HK-2 (cell line): Measurements from ENCODE around the gene ALDH5A1.
"Not testable (repeated sequence)": the region's sequence is repeated elsewhere in the genome, so short reads cannot be mapped to it uniquely, and the experiment has no call there.

Experiments used
- DNase-seq: peaks from one replicate; pipeline ENCODE4 v3.0.0-alpha.2; 2018; ENCODE audit not compliant: unreplicated experiment

ALDH5A1 gene

DNA sequence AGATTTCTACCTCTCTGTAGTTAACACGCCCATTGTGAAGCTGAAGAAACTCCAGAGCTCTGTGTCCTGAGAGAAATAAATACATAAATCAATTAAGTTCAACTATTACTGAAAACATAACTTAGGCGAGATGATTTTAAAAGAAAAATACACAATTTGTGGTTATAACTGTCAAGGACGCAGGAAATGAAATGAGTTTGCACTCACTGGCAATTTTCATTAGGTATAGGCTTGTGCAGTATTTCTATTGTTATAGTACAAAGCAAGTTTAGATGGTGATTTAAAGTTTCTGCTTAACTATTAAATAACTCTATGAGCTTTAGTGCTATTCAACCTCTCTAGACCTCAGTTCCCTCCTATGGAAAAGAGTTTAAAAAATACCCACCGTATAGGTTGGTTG lies 8.7 kb upstream of the ALDH5A1 start:
- DNase-seq = no peak

GRCh38 chr6:24489470-24489869 lies 5.3 kb upstream of the ALDH5A1 start, which contains the start of gene GPLD1:
Gene GPLD1 (minus strand): TSS chr6:24489578. CDS start chr6:24489511, 67 bp downstream.
- DNase-seq = no peak

GRCh38 chr6:24489881-24490280 lies 4.9 kb upstream of the ALDH5A1 start:
- no peak for DNase-seq

DNA sequence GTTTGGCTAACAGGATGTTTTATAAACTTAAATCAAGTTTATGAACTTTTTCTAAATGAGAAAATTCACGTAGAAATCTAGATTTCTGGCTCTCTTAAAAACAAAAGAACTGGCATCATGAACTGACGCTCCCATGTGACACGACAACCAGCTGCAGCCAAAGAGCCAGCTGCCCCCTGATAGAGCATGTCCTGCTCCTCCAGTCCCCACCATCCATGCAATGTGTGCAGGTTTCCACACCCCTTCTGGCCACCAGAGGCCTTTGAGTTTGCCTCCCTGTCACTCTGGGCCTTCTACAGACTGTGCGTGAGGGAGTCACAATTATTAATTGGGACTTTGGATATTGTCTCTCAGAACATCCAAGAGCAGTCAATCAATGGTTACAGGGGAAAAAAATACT lies 3.8 kb upstream of the ALDH5A1 start:
- DNase-seq = no peak

GRCh38 chr6:24492475-24492874 lies 2.3 kb upstream of the ALDH5A1 start:
- DNase-seq = no peak

DNA sequence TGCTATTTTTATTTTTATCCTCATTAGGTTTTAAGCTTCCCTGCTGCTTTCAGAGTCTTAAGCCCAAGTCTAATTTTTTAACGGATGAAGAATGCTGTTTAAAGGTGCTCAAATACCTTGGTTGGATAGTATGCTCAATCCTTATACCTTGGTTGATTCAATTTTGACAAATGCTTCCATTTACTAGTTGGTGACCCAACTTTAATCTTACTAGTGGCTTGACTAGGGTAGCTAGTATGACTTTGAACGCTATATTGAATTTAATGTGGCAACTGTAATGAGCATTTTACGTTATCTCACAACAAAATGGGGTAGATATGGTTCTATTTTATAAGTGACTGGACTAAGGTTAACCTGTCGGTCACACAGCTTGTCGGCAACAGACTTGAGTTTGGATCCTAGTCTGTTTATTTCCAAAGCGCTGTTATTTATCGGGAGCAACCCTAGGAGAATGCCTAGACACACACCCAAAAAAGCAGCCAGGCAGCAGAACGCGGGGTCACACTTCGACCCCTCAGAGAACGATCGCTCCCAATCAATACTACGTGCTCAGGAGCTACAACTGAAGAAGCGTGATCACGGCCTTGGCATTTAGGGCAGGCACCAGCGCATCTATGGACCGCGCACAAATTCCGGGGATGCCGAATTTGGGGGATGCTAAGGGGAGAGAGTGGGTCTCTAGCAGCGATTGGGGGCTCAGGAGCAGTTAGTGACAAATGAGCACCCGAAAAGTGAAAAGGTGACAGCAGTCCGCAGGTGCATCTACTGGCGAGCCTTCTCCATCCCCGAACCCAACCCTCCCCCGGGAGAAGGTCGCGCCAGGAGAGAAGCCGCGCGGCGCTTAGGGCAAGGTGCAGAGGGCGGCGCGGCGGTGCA lies 586 bp upstream of the ALDH5A1 start:
- no peak for DNase-seq

- DNase-seq = no peak
Observed at GRCh38 chr6:24497254-24497970, 2.6 kb downstream of the ALDH5A1 start.

DNA sequence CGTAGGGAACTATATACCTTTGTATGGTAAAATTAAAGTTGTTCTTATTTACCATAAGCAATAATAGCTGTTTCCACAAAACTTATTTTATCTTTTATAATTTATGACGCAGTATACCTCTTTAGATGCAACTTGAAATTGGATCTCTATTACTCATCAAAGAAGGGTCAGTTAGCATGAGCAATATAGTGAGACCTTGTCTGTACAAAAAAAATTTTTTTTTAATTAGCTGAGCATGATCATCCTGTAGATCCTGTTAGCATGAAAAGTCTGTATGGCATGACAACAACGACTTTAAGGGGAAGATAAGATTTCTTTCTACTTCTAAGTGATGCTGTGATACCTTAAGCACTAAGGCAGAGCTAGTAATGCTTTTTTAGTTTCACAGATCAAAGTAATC lies 5.9 kb downstream of the ALDH5A1 start:
- no peak for DNase-seq

DNA sequence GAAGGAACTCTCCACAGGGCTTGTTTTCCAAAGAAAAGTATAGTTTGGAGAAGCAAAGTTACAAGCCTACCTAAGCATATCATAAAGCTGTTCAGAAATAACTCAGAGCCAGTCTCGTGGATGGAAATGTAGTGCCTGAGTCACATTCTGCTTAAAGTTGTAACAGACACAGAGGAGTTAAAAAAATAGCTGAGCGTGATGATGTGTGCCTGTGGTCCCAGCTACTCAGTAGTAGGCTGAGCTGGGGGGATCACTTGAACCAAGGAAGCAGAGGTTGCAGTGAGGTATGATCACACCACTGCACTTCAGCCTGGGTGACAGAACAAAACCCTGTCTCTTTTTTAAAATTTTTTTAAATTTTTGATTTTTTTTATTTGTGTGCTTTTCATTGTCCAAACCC lies 6.6 kb downstream of the ALDH5A1 start:
- DNase-seq = no peak

DNA sequence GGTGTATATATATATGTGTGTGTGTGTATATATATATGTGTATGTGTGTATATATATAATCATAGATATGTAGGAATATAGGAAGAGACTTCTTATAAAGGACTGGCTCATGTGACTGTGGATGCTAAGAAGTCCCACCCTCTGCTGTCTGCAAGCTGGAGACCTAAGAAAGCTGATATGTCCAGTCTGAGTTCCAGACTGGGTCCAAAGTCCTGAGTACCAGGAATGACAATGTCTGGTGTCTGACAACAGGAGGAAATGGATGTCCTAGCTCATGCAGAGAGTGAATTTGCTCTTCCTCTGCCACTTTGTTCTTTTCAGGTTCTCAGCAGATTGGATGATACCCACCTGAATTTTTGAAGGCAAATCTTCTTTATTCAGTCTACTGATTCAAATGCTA lies 7.1 kb downstream of the ALDH5A1 start:
- no peak for DNase-seq

DNA sequence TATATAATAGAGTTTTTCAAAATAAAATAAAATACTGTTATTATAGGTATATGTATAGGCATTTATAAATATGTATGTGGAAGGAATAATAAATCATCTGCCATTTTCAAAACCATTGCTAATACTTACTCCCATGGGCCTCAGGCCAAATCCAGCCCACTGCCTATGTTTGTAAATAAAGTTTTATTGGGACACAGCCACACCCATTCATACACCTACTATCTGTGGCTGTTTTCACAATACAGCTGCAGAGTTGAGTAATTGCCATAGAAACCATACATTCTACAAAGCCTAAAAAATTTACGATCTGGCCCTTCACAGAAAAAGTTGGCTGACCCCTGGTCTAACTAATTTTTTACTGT lies 9.5 kb downstream of the ALDH5A1 start:
- no peak for DNase-seq

GRCh38 chr6:24504649-24505586 lies 10.1 kb downstream of the ALDH5A1 start:
- no peak for DNase-seq

DNA sequence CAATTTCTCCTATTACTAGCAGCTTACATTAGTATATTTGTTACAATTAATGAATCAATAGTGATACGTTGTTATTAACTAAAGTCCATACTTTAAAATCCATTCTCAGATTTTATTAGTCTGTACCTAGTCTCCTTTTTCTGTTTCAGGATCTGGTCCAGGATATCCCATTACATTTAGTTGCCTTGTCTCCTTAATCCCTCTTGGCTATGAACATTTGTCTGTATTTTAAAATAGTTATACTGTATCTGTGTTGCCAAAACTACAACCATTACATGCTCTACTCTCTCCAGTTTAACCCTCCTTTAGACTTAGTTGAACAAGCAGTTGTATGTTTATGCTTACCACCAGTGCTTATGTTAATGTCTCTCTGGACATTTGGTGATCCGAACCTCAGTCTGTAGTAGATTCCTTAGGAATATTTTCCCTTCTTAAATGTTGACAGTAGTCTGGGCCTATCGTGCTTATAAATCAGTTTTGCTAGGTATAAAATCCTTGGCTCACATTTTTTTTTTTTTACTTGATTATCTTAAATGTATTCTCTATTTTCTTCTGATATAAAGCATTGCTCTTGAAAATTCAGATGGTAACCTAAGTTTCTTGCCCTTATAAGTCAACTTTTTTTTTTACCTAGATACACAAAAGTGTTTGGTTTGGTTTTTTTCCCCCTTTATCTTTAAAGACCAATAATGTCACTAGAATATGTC lies 12.2 kb downstream of the ALDH5A1 start:
- no peak for DNase-seq

- DNase-seq = not testable (repeated sequence)
Observed at GRCh38 chr6:24511976-24512375, 17.2 kb downstream of the ALDH5A1 start.

DNA sequence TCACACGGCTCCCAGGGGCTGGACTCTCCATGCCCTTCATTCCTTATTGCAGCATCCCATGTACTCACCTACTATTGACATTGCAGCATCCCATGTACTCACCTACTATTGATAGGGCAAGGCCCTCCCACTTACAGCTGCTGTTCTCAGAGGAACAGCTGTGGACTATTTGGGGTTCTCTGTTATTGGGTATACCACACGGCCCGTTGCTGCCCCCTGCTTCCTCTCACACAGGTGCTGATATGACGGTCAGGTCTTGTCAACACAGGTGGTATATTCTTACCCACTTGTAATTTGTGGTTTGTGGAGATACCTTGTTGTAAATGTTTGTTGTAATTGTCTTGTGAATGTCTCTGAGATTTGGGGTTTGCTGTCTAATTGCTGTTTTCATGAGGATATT lies 18.8 kb downstream of the ALDH5A1 start:
- DNase-seq = no peak

DNA sequence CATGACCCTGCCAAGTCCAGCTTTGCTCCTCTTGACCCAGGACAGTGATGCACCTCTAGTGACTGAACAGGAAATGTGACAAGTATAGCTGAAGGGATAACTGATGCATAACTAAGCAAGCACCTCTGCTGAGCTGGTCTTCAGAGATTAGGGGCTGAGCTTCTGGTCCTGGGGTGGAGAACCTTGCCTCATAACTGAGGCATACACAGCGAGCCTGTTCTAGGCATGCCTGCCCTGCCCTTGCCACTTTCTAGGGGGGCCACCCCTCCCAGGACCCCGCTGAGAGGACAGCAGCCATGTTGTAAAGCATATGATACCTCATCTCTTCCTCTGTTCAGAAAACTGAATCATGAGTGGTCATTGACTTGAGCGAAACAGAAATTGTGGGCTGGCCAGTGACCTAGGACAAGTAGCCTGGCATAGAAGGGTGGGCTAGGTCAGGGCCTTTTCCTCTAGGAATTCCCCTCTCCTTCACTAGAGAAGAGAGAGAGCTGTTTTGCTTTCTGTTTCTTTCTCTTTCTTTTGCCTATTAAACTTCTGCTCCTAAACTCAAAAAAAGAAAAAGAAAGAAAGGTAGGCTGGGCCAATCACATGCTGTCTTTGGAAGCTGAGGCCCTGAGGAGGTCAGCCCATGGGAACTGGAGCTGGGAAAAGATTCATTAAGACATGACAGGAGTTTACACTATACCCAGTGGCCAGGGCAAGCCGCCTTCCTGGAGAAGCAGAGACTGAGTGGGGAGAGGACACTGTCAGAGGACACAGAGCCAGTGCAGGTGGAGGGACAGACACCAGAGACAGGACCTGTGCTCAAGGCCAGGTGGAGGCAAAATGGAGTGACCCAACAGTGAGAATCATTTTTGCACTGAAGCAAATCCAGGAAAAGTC lies 23.1 kb downstream of the ALDH5A1 start:
- DNase-seq = no peak

DNA sequence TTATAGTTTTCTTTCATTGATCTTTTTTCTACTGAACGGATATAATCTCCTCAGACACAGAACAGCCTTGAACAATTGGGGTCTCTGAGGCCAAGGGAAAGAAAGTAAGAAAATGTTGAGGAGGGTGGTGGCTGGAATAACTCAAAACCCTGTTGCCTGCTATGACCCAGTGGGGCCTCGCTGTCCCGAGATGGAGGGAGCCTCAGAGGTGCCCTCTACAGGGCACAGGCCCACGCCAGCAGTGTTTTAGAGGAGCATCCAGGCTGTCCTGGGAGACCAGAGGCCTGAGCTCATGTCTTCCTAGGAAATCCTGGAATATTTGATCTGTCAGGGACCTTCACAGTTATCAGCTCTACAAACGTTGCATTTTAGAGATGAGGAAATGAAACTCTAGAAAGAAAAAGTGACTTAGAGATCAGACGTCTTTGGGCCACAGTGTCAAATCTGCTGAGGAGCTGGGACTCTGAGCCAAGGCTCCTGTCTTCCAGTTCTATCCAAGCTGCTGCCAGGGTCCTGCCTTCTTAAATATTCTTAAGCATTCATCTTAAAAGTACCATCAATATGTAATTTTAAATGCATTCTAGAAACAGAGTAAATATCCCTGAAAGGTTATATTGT lies 26.3 kb downstream of the ALDH5A1 start:
- peak; percentile 28 for DNase-seq

GRCh38 chr6:24522228-24523176 lies 27.7 kb downstream of the ALDH5A1 start:
- peak; percentile 74 for DNase-seq

DNA sequence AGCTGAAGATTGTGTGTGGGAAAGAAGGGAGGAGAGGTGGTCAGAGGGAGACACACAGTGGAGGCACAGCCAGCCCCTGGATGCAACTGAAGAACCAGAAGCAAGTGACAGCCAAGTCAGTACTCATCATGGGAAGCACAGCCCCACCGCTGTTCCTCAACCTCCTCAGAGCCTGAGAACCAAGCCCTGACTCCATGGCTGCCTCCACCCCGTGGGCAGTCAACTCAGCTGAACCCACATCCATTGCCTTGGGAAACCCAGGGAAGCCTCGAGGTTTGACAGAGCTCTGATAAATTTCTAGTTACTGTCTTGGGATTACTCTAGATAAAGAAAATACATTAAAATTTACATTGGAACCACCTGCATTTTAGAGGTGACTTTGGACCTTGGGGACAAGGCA lies 29.6 kb downstream of the ALDH5A1 start:
- no peak for DNase-seq
